ENCODE data around the gene XG.
"Not testable (repeated sequence)": the region's sequence is repeated elsewhere in the genome, so short reads cannot be mapped to it uniquely, and the experiment has no call there.

XG gene

DNA sequence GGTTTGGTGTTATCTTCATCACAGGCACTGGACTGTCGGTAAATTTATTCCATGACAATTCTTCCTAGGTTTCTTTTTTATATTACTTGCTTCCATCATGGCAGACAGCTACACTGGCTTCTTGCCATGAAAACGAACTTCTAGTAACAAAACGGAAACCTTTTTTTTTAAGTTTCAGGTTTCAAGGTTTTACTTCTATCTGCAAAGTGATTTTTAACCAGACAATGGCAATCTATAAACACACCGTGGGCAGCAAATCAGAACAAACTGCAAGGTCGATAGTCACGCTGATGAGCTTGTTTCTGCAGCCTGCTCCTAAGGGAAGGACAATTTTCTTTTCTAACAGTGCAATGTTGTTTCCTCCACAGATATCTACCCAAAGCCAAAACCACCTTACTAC, 29.9 kb downstream of the XG start:
- DNase-seq: no peak

- no peak for DNase-seq
Observed at GRCh38 chrX:2782171-2782570, 30.3 kb downstream of the XG start.

GRCh38 chrX:2782778-2783177, 30.9 kb downstream of the XG start:
- DNase-seq: no peak

DNA sequence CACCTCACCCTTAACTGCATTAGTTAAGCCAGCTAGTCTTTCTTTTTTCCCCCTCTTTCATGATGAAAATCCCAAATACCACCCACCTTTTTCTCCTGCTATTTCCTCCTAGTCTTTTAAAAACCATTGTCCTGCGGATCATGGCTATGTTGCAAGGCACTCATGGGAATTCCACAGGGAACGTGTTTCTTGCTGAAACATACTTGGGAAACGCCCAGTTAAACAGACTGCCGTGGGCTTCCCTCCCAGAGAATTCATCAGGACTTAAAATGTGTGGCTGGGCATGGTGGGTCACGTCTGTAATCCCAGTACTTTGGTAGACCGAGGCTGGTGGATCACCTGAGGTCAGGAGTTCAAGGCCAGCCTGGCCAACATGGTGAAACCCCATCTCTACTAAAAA, 32.2 kb downstream of the XG start:
- no peak for DNase-seq

DNA sequence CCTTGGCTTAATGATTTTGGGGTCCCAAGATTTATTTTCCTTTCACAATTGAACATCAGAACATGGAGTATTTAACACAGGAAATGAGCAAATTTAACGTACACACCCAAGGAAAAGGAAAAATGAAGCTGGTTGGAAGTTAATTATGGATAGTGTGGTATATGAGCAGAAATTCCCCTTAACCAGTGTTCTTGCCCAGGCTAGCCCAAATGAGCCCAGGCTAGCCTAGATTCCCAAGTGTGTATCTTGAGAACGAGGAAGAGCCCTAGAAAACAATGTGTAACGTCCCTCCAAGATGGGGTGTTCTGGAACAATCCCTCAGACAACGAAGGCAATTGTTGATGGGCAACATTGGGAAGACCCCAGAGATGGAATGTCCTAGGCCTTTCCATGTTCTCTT, 33.7 kb downstream of the XG start:
- DNase-seq: no peak

DNA sequence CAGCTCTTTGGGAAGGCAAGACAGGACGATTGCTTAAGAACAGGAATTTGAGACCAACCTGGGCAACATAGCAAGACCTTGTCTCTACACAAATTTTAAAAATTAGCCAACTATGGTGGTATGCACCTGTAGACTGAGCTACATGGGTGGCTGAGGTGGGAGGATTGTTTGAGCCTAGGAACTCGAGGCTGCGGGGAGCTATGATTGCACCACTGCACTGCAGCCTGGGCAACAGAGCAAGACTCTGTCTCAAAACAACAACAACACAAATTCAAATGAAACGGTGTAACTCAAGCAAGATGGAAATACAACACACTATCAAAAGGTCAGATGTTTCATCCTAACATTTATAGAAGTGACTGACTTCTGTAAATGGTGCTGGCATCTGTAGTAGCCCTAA, 37.1 kb downstream of the XG start:
- DNase-seq: no peak

GRCh38 chrX:2789569-2789968, 37.7 kb downstream of the XG start:
- no peak for DNase-seq

DNA sequence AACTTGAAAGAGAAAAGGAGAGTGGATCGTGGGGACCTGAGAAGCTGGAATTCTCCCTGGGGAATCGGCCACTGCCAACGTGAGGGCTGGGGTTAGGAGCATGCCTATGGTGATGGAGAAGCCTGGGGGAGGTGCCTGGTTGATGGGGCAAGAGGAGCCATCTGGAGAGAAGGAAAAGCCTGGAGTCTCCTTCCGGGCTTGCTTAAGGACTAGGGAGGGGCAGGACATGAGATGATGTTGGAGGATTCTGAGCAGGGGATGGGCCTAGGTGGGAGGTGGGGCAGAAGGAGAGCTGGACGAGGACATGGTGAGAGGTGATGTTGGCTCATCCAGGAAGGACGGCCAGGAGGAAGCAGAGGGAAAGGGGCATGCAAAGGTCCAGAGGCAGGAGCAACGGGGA, 41.9 kb downstream of the XG start:
- DNase-seq: no peak

DNA sequence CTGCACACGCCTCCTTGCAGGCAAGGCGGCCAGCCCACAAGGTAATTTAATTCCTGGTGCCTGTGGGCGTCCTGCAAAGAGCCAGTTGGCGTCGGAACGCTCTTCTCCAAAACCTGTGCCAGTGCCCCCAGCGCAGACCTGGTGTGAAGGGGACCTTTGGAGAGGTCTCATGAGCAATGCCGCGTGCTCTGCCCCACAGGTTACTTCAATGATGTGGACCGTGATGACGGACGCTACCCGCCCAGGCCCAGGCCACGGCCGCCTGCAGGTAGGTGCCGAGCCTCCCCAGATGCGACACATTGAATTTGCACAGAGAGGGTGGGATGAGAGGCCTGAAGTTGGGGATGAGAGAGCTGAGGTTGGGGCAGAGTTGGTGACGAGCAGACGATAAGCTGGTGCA, 42.5 kb downstream of the XG start:
- no peak for DNase-seq

GRCh38 chrX:2796808-2797207, 45.0 kb downstream of the XG start:
- DNase-seq: not testable (repeated sequence)

GRCh38 chrX:2799369-2799768, 47.5 kb downstream of the XG start:
- no peak for DNase-seq

GRCh38 chrX:2799980-2800379, 48.1 kb downstream of the XG start:
- DNase-seq: not testable (repeated sequence)

GRCh38 chrX:2801223-2801622, 49.4 kb downstream of the XG start:
- DNase-seq: no peak

DNA sequence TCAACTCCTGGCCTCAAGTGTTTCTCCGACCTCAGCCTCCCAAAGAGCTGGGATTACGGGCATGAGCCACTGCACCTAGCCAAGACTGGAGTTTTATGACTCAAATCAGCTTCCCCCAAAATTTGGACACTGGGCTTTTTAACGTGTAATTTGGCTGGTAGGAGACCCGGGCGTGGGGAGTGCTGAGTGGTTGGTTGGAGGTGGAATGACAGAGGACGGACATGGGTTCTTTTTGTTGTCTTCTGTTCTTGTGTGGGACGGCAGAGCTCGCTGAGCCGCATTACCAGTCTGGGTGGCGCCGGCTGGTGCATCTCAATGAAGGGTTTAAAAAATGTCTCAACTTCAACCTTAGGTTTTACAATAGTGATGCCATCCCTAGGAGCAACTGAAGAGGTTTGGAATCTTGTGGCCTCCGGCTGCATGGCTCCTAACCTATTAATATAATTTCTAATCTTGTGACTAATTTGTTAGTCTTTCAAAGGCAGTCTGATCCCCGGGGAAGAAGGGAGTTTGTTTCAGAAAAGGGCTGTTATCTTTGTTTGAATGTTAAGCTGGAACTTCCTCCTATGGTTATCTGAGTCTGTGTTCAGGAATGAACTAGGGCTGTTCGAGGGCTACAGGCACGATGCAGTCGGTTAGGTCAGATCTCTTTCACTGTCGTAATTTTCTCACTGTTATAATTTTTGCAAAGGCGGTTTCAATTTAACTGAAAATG, 50.7 kb downstream of the XG start:
- not testable (repeated sequence) for DNase-seq

DNA sequence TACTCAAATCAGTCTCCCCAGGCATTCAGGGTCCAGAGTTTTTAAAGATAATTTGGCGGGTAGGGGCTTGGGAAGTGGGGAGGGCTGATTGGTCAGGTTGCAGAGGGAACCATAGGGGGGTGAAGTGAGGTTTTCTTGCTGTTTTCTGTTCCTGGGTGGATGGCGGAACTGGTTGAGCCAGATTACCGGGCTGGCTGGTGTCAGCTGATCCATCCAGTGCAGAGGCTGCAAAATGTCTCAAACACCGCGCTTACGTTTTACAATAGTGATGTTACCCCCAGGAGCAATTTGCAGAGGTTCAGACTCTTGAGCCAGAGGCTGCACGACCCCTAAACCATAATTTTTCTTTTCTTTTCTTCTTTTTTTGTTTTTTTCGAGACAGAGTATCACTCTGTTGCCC, 51.6 kb downstream of the XG start:
- not testable (repeated sequence) for DNase-seq

- not testable (repeated sequence) for DNase-seq
Observed at GRCh38 chrX:2804106-2804843, 52.4 kb downstream of the XG start.

DNA sequence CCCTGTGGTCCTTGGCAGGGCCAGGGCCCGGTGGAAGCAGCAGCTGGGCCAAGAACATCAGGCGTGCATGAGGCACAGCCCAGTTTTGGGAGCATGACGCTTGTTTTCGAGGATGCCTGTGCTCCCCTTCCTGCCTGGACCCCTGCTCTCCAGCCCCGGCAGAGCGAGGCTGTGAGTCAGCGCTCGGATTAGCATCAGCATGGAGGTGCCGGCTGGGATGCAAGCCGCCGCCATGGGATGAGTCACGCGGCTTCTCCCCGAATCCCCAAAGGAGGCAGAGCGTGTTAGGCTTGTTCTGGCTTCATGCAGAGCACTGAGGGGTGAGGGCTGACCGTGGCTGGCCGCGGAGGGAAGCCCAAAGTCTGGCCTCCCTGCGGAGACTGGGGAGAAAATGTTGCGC, 53.0 kb downstream of the XG start:
- DNase-seq: not testable (repeated sequence)

- DNase-seq: no peak
Observed at GRCh38 chrX:2811271-2811670, 59.4 kb downstream of the XG start.

DNA sequence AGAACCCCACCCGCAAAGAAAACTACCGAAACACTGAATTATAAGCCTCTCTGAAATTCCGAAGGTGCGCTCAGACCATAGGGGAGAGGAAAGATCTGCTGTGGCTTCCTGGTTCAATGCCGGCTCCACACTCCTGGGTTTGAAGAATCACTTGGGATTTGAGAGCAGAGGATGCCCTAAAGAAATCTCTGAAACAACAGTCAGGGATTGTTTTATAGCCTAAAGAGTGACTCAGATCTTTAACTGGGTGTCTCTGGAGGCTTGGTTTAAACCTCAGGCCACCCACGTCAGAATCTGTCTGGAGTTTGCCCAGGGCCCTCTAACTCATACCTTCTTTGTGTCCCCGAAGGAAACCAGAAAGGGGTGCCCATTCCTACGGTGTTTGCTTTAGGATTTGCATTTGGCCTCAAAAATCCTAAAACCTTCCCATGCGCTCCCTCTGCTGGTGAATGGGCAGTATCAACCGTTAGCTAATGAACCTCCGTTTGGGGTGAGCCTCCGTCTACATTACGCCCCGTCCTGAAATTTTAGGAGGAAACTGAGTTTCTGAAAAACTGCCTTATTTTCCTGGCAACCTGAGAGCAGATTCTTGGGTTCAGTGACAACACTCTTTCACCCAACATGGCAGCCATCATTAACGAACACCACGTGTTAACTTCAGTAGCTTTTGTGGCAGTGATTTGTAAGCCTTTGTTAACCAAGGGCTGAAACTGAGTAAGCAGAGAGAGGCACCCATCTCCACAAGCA, 60.5 kb downstream of the XG start:
- DNase-seq: peak; percentile 41

DNA sequence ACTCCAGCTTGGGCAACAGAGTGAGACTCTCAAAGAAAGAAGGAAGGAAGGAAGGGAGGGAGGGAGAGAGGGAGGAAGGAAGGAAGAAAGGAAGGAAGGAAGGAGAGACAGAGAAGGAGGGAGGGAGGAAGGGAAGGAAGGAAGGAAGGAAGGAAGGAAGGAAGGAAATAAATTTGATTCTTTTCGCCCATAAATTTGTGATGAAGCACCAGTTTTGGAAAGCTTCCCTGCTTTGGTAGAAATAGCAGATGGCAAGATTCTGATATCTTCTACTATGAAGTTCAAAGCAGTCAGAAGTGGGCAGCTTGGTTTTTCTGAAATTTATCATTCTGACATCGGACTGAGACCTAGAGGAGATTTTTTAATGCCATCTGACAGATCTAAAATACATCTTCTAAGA, 65.2 kb downstream of the XG start:
- no peak for DNase-seq

DNA sequence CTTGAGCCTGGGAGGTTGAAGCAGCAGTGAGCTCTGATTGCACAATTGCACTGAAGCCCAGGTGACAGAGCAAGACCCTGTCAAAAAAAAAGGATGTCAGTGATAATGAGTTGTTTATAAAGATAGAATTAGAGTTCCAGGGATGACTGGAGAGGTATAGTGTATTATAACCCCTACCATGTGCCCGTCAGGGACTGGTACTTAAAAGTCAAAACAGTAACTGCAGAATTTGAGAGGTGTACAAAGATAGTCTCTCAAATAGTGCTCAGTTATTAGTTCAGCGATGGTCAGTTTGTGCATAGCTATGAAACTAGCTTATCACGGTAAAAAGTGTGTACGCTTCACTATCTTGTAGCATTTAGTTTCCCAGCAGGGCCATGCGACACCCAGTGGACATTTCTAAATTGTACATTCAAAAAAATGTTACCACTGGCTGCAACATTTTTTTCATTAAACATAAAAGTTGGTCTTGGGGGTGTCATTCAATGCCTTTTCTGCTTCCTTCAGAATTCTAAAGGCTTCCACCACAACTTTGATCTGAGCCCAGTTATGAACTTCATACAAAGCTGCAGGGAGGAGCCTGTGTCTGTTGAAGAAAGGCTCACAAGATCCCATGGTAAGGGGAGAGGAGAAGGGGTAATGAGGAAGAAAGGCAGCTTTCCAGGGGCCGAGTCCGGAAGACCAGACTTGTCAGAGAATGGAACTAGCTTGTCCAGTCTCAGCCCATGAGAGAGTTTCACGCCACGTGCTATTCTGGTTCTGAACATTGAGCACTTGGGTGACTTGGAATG, 67.7 kb downstream of the XG start:
- peak; percentile 12 for DNase-seq

DNA sequence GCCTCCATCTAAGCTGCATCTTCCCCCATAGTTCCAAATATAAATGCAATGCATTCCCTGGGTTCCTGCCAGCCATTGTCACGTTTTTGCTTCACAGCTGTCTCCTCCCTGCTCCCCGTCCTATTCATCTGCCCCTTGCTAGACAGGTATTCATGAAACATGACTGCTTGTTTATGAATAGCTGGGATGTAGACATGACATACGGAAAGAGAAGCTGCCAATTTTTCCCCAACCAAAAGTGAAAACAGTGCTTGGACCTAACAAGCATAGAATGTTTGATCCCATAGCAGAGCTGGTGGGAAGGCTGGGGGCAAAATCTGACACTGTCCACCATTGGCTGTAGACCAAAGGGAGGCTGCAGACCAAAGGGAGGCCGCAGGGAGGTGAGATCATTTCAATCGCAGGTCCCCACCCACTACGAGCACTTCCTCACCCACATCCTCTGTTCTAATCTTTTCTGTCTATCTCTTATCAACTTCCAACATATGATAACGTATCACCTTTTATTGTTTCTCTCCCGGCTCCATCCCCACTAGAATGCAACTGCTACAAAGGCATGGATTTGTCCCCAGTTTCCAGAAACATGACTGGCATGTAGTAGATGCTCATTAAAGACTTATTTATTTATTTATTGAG, 68.4 kb downstream of the XG start:
- no peak for DNase-seq
